Activated T-cell treated with anti-CD3 and anti-CD28 coated beads for 4 hours (primary cell): ENCODE measurements around the gene GRID2.

ENCODE experiments used
- DNase-seq: peaks from one replicate; pipeline ENCODE4 v3.0.0-alpha.2; 2020

The GRID2 gene

DNA sequence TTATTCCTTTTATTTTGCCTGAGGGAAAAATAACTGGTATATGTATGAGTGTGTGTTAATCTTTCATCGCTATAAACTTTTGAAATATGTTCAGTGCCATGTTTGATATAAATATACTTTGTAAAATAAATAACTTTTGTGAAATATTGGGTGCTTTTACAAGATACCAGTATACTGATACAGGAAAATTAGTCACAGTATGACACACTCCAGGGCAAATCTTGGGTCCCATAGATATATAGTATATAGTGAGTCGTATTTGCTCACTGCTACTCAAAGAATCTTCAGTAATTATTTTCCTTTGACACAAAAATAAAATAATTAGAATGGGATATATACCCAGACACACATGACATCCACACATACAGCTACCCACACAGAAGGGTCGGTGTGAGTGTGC, 472.3 kb downstream of the GRID2 start:
- no peak for DNase-seq

- no peak for DNase-seq
These were observed 486.0 kb downstream of the GRID2 start for GRCh38 chr4:92789741-92790140.

DNA sequence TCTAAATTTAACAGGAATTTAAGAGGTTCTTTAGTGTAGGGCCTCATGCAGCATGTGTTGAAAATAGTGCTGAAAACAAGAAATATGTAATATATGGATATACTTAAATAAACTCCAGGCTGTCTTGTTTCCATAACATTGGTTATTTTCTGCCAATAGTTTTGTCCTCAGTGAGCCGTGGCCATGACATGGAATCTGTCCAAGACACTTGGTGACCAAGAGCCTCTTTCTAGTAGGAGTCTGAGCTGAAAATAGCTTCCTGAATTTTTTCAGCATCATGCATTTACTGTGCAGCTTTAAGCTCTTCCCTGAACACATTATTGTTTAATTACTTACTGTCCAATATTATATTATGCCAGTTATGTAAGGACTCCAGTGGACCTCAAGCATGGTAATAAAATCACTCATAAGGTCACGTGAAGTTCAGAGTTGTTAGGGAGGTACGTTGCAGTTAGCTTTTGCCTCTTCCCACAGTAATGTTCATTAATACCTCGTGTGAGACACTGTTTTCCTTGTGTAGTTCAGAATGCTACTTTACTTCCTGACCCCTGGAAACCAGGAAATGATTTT, 488.2 kb downstream of the GRID2 start:
- no peak for DNase-seq

DNA sequence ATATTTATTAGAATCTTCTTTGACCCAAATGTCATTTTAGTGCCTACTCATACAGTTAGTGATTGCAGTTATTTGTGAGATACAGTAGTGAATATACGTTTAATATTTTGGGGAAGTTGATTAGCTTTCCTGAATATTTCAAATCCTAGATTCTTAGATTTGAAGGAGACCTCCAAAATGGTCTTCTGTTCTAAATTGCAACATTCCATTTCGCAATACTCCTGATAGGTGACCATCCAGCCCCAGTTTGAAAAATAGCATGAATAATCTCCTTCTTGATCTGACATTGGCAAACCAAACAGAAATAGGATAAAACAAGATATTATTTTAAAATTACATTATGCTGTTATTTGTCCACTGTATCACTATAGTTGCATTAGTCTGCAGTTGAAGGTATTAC, 505.6 kb downstream of the GRID2 start:
- DNase-seq = no peak

GRCh38 chr4:92812652-92813051, 508.9 kb downstream of the GRID2 start:
- DNase-seq = no peak

GRCh38 chr4:92814677-92815076, 510.9 kb downstream of the GRID2 start:
- no peak for DNase-seq

DNA sequence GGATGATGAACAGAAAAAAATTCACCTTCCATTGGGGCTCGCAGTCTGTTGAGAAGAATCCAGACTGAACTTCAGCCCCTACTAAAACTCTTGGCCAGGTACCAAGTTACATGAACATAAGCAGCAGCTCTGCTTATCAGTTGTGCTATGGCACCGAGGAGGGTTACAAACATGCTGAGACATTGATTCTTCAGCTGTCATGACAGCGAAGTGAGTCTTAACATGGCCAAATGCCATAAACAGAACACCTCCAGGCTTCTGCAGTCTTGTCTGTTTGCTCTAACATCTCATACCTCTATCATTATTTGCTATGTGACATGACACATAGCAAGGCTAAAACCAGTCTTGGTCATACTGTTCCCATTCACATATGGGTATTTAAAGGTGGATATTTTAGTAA, 521.5 kb downstream of the GRID2 start:
- DNase-seq = no peak

GRCh38 chr4:92825791-92826190, 522.0 kb downstream of the GRID2 start:
- DNase-seq = no peak

DNA sequence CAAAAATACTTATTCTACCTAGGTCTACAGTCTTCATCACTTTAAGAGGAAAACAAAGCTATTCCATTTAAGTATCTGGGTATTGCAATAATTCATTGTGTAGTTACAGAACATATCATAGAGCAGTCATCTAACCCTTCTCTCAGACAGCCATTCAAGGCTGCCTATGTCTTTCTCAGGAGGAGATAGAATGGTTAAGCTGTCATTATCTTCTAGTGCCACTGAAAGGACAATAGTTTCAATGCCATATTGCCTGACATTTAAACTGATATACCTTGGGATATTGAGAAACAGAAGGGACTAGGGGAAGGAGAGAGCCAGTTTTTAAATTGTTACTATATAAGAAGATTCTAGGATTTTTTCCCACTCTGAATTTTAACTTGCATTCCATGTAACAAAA, 527.0 kb downstream of the GRID2 start:
- no peak for DNase-seq

GRCh38 chr4:92840880-92841279, 537.1 kb downstream of the GRID2 start:
- DNase-seq = no peak

DNA sequence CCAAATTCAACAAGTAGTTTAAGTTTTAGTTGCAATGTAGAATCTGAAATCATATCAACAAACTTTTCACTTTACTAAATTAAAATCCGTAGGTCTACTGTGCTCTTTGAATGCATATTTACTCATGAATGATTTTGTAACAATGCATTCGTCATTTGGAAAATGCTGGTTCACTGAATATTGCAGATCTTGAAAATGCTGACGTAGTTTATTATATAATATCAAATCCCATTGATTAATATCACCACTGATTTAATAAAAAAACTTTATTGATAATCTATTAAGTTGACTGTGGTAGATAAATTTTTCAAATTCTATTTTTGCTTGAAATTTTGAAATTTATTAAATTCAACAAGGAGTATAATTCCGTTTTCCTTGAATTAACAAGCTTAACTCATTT, 540.0 kb downstream of the GRID2 start:
- DNase-seq = no peak

DNA sequence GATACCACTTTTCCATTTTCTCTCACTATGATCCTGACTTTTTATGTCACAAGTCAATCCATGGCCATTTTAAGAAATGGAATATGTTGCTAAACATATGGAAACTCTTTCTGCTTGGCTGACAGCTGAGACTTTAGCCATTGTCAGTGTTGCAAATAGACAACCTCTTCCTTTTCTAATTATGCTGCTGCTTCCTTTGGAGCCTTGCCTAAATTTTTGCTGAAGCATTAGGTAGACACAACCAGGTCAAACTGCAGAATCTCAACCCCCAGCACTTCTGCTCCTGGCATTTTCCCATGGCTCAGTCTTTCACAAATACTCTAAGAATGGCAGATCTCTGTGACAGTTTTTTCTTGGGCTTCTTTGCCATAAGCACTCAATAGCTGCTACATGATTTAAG, 543.3 kb downstream of the GRID2 start:
- no peak for DNase-seq

DNA sequence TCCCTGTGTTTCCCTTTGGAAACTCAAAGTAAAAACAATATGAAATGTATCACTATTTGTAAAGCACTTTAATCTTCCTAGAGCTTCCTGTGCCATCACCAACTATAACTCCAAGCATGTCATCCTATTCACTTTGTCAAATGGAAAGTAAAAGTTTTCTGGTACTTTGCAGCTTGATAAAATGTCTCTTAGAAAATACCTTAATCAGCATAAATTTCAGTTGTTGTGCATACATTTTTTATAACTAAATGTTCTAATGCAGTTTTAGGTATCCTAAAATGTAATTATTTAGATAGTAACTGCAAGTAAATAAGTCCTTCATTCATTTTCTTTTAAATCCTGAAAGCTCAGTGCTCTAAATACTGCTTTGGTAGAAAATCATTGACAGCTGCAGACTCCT, 558.7 kb downstream of the GRID2 start:
- no peak for DNase-seq

DNA sequence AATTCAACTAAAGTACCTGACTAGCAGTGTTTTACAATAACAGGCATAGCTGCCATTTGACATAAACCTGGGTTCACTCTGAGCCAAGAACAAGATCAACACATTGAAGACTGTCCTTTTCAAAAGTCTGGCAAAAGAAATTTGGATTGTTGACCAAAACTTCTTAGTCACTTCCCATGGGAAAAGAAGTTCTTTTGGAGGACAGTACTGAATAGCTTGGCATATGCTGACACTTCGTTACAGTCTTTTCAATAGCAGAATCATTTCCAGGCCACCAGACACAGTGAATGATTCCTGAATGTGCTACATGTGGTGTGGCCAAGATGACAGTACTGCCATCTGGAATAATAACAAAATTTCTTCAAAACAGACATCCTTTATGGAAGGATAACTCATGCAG, 560.3 kb downstream of the GRID2 start:
- DNase-seq = no peak

GRCh38 chr4:92872604-92873003, 568.8 kb downstream of the GRID2 start:
- no peak for DNase-seq

DNA sequence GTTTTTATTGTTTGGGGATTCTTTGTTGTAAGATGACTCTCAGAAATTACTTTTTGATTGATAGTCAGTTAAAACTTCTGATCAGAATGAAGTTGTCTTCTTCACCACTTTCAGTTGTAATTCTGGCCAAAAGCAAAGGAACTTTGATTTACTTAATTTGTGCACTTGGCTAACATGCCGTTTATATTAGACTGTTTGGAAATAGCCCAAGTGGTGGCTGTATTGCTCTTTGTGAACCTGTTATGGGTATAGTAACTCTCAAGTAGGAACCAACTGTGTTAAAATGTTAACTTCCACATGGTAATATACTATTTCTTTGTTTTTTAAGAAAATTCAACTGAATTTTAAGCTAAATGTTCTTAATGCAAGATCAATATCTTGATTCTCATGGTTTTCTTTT, 581.9 kb downstream of the GRID2 start:
- no peak for DNase-seq

DNA sequence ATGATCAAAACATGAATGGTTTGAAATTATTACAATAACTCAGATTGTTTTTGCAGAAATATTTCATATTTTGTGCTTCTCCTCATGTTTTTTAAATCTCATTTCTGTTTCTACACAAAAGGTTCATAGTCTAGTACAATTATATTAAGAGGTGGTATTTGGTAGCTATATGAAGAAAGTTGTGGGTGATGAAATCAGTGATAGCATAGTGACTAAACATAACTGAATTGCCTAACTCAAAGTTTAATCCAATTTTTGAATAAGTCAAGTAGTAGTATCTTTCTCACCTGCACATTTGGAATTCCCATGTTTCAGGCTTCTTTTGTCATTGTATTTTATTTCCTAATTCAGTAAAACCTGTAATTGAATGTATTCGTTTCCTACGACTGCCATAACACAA, 648.7 kb downstream of the GRID2 start:
- DNase-seq = no peak

GRCh38 chr4:92952897-92953296, 649.1 kb downstream of the GRID2 start:
- DNase-seq = no peak

- no peak for DNase-seq
These were observed 649.7 kb downstream of the GRID2 start for GRCh38 chr4:92953462-92953861.

DNA sequence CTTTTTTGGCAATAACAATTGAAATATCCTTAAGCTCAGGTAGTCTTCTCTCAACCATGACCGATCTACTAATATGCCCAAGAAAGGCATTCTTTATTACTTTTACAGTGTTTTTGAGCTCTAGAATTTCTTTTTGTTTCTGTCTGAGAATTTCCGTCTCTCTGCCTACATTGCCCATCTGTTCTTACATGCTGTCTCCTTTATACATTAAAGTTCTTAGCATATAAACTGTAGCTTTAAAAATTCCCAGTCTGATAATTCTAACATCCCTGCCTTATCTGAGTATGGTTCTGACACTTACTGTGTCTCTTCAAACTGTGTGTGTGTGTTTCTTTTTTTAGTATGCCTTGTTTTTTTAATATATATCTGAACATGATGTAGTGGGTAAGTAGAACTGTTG, 658.1 kb downstream of the GRID2 start:
- DNase-seq = no peak

GRCh38 chr4:92962831-92963230, 659.1 kb downstream of the GRID2 start:
- no peak for DNase-seq

GRCh38 chr4:92968556-92968955, 664.8 kb downstream of the GRID2 start:
- DNase-seq = no peak

DNA sequence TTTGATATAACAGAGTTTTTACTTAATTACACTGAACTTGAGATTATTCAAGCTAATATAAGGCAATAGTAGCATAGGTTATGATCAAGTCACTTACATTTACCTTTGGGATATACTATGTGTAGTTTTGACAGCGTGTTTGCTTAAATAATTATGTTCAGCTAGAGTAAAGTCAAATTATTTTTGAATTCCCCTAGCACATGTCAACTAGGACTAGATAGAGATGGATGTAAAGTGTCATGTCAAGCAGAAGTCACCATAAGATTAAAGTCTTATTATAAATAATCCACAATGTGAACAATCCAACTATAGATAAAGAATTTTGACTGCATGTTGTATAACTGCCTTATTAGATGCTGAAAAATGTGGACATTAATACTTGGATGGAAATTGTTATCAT, 665.2 kb downstream of the GRID2 start:
- no peak for DNase-seq

DNA sequence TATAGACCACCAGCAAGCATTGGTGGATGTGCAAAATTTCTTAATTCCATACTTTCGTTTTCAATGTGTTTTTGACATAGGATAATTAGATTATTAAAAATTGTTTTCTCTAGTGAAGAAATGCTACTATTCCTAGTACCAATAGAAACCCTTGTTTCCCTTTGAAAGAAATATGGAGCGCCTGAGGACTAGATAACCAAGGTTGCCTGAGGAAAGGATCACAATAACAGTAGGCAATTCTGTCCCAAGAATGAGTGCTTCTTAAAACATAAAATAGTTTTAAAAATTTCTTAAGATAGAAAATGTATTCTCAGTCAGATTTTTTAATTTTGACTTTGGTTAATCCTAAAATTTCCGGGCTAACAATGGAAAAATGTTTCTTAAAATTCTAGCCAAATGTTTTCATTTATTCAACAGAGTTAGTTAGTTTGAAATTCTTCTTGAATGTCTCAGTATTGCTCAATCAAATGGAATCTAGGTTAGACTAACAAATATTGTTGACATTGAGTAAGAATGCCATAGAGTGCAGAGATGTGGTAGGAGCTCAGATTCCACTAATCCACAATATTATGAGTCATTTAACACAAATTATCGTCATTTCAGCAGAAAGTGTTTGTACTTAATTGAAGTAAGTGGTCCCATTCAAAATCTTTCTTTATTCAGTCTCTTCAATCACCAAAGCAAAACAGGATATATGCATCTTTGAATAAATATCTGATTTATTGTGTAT, 666.0 kb downstream of the GRID2 start:
- DNase-seq = no peak

DNA sequence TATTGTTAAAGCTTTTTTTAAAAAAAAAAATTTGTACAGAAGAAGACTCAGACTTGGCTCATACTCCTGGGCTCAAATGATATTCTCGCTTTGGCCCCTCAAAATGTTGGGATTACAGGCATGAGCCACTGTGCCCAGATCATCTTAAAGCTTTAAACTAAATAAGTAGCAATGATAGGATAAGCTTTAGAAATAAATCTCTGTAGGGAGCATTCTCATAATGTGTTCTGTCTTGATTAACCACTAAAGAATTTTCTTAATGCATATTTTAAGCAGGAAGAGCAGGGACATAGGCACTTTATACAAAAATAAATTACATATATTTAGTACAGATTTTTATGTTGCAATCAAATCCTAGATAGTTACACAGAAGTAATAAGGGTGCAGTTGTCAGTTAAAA, 667.2 kb downstream of the GRID2 start:
- DNase-seq = no peak
